Body of pancreas (tissue), 4 donors: ENCODE results near the gene PUSL1. TPM values are rescaled to one million over a fixed set of nuclear protein-coding genes. Genes with fewer than 3 reads are reported as not detected.

Experiments used
- ATAC-seq: fragments of 150-250 bp; one replicate; pipeline ENCODE4 v1.9.1; 2016
- DNase-seq, 4 donors: peaks; one replicate each; pipeline ENCODE4 v3.0.0-alpha.2; 2019
- H3K27ac ChIP-seq, 4 donors: fragments of 200-600 bp; sonication (generic); 1 replicate in 3 of 4; 2 replicates in 1 of 4; pipeline versions ENCODE4 v1.5.1 to v1.6.1; 2016 to 2019; ENCODE audit warnings: mild to moderate bottlenecking in 1 of 4, mixed read lengths in 1 of 4, moderate library complexity in 1 of 4
- H3K27me3 ChIP-seq, 2 donors: fragments of 200-600 bp; sonication (generic); one replicate each; pipeline ENCODE4 v1.6.0; 2016; ENCODE audit warnings: mild to moderate bottlenecking in 1 of 2
- H3K36me3 ChIP-seq, 2 donors: fragments of 200-600 bp; sonication (generic); replicated peaks in 1 of 2; 2 replicates each; pipeline ENCODE4 v1.5.1; 2016; ENCODE audit warnings: low read depth in 2 of 2; ENCODE audit not compliant: insufficient read depth in 1 of 2
- H3K4me1 ChIP-seq: fragments of 200-600 bp; sonication (generic); one replicate; pipeline ENCODE4 v1.6.0; 2016
- H3K4me3 ChIP-seq, 2 donors: fragments of 200-600 bp; sonication (generic); 1 replicate in 1 of 2; 2 replicates in 1 of 2; pipeline ENCODE4 v1.5.1; 2016 to 2019
- H3K9me3 ChIP-seq, 3 donors: fragments of 200-600 bp; sonication (generic); 1 replicate in 2 of 3; 2 replicates in 1 of 3; pipeline ENCODE4 v1.5.1; 2016
- CTCF ChIP-seq, 7 experiments: fragments of 450-650 bp in 4 of 7; fragments of 200-600 bp in 3 of 7; sonication (generic) in 3 of 7; IDR thresholded peaks; one replicate each; pipeline ENCODE4 v1.5.1; 2016 to 2019; ENCODE audit warnings: antibody characterized with exemption in 7 of 7
- POLR2A ChIP-seq, 3 donors: fragments of 450-650 bp; IDR thresholded peaks; one replicate each; pipeline ENCODE4 v1.6.1; 2016; ENCODE audit warnings: antibody characterized with exemption in 3 of 3, mild to moderate bottlenecking in 2 of 3
- WGBS, 2 donors: methylation state at CpG; one replicate each; pipeline ENCODE4 v1.1.5; 2017; 5-methylcytosine and 5-hydroxymethylcytosine counted together
- intact Hi-C: fragments of 100-400 bp; cut with DNase I; formaldehyde crosslinking; loops from one replicate; pipeline ENCODE4 v1.15.1; 2023
- total RNA-seq, 2 donors: library from RNA; depleted of rRNA; stranded (reverse); fragments of >200 nt; gene quantifications; one replicate each; pipeline ENCODE4 v1.1.0, GENCODE V29; 2016

Gene PUSL1
- total RNA-seq, 2 donors from 2014 or later, result 20.2 to 20.8 TPM

- TF ChIP-seq CTCF (IDR thresholded peaks at IDR 0.05), result no peak
- no peak overlapping the region for H3K4me3 ChIP-seq
- peaks cover 27% of the 10 kb centered on the region for H3K4me1 ChIP-seq
- WGBS, 2 donors, result 17% methylated on average over 4 of the region's 5 CpGs; no CpG with 5 or more reads in 1 of the 2 donors
- H3K27me3 ChIP-seq, result peaks cover 0 to 27% of the 10 kb centered on the region in 2 donors
- H3K36me3 ChIP-seq, result no peaks in the 10 kb centered on the region
- no peak for DNase-seq
- intact Hi-C loops, result no loop called here
- ATAC-seq, result no peak
- no peak overlapping the region for H3K27ac ChIP-seq
- no peaks in the 10 kb centered on the region for H3K9me3 ChIP-seq
Observed at GRCh38 chr1:1352786-1353388, 44.5 kb downstream of the PUSL1 start.

GRCh38 chr1:1353389-1354151 is 45.2 kb downstream of the PUSL1 start:
- ATAC-seq, result no peak

GRCh38 chr1:1354271-1355247 is 46.2 kb downstream of the PUSL1 start:
- Histone ChIP-seq H3K4me1 (peaks cover 22% of the 10 kb centered on the region), H3K27me3 (peaks cover 0 to 32% of the 10 kb centered on the region in 2 donors), H3K9me3 (no peaks in the 10 kb centered on the region), H3K4me3 (no peak overlapping the region), H3K36me3 (no peaks in the 10 kb centered on the region), H3K27ac (no peak overlapping the region)
- WGBS, 2 donors, result 8% methylated on average over 89 of the region's 116 CpGs; no CpG with 5 or more reads in 1 of the 2 donors
- peak in 1 of 4 donors; percentile 14 for DNase-seq
- intact Hi-C loops, result no loop called here
- no peak for ATAC-seq
- no peak for TF ChIP-seq POLR2A (IDR thresholded peaks at IDR 0.05)
- no peak for TF ChIP-seq CTCF (IDR thresholded peaks at IDR 0.05)

More at GRCh38 chr1:1353389-1354151, 45.2 kb downstream of the PUSL1 start:
- TF ChIP-seq CTCF (IDR thresholded peaks at IDR 0.05) (no peak), POLR2A (IDR thresholded peaks at IDR 0.05) (no peak)
- DNase-seq, result peak in 1 of 4 donors; percentile 27
- Histone ChIP-seq H3K4me1 (peaks cover 22% of the 10 kb centered on the region), H3K9me3 (no peaks in the 10 kb centered on the region), H3K36me3 (no peaks in the 10 kb centered on the region), H3K27ac (no peak overlapping the region), H3K4me3 (no peak overlapping the region), H3K27me3 (peaks cover 0 to 32% of the 10 kb centered on the region in 2 donors)
- WGBS, 2 donors, result 11 to 17% methylated on average over 3 to 28 of the region's 28 CpGs
- intact Hi-C loops, result no loop called here

- no peak overlapping the region for H3K27ac ChIP-seq
- H3K36me3 ChIP-seq, result no peaks in the 10 kb centered on the region
- peaks cover 22% of the 10 kb centered on the region for H3K4me1 ChIP-seq
- DNase-seq, result peak in 2 of 4 donors; percentile 38 to 47
- H3K9me3 ChIP-seq, result no peaks in the 10 kb centered on the region
- TF ChIP-seq CTCF (IDR thresholded peaks at IDR 0.05), result no peak
- no peak for TF ChIP-seq POLR2A (IDR thresholded peaks at IDR 0.05)
- ATAC-seq, result peak; percentile 30
- intact Hi-C loops, result no loop called here
- H3K27me3 ChIP-seq, result peaks cover 0 to 32% of the 10 kb centered on the region in 2 donors
- no peak overlapping the region for H3K4me3 ChIP-seq
- WGBS, 2 donors, result 1% methylated on average over 19 of the region's 52 CpGs; no CpG with 5 or more reads in 1 of the 2 donors
Observed at GRCh38 chr1:1355416-1355815, 47.0 kb downstream of the PUSL1 start.
